GM19351 (cell line): ENCODE results near the gene SLC38A1.
"Not testable (repeated sequence)": the region's sequence is repeated elsewhere in the genome, so short reads cannot be mapped to it uniquely, and the experiment has no call there.

Experiments
- ATAC-seq: cut with Tn5 transposase; IDR thresholded peaks from one replicate; pipeline ENCODE4 v1.9.1; 2021; ENCODE audit warnings: mild to moderate bottlenecking, moderate library complexity; ENCODE audit not compliant: unreplicated experiment

The SLC38A1 gene

GRCh38 chr12:46268583-46269428, at the start of gene SLC38A1:
TSS of gene SLC38A1 (minus strand) at chr12:46269043. CDS start at chr12:46239800, 29,243 bp downstream.
- peak; percentile 63 for ATAC-seq

- no peak for ATAC-seq
These were observed 49.2 kb upstream of the SLC38A1 start for GRCh38 chr12:46318037-46318436.

- ATAC-seq = no peak
These were observed 35.2 kb upstream of the SLC38A1 start for GRCh38 chr12:46304070-46304469.

GRCh38 chr12:46303039-46303666, 34.3 kb upstream of the SLC38A1 start:
- ATAC-seq = no peak

GRCh38 chr12:46300910-46301309, 32.1 kb upstream of the SLC38A1 start:
- ATAC-seq = no peak

GRCh38 chr12:46299851-46300250, 31.0 kb upstream of the SLC38A1 start:
- no peak for ATAC-seq

GRCh38 chr12:46298261-46298660, 29.4 kb upstream of the SLC38A1 start:
- no peak for ATAC-seq

- no peak for ATAC-seq
These were observed 28.0 kb upstream of the SLC38A1 start for GRCh38 chr12:46296822-46297221.

- no peak for ATAC-seq
These were observed 24.0 kb upstream of the SLC38A1 start for GRCh38 chr12:46292754-46293402.

GRCh38 chr12:46291953-46292352, 23.1 kb upstream of the SLC38A1 start:
- ATAC-seq = not testable (repeated sequence)

GRCh38 chr12:46285177-46285576, 16.3 kb upstream of the SLC38A1 start:
- ATAC-seq = not testable (repeated sequence)

GRCh38 chr12:46282829-46283228, 14.0 kb upstream of the SLC38A1 start:
- ATAC-seq = no peak

- no peak for ATAC-seq
These were observed 7.9 kb upstream of the SLC38A1 start for GRCh38 chr12:46276756-46277155.

GRCh38 chr12:46271863-46272262, 3.0 kb upstream of the SLC38A1 start:
- ATAC-seq = no peak

- peak; percentile 15 for ATAC-seq
These were observed 792 bp upstream of the SLC38A1 start for GRCh38 chr12:46269429-46270241.

- ATAC-seq = no peak
These were observed 839 bp downstream of the SLC38A1 start for GRCh38 chr12:46267825-46268582.

- no peak for ATAC-seq
These were observed 1.3 kb downstream of the SLC38A1 start for GRCh38 chr12:46267575-46267824.

- no peak for ATAC-seq
These were observed 1.8 kb downstream of the SLC38A1 start for GRCh38 chr12:46266869-46267574.

GRCh38 chr12:46266382-46266791, 2.5 kb downstream of the SLC38A1 start:
- ATAC-seq = no peak

- ATAC-seq = peak; percentile 23
These were observed 3.1 kb downstream of the SLC38A1 start for GRCh38 chr12:46265734-46266133.
